Measurements from ENCODE around the gene CELA1. TPM values are rescaled to one million over a fixed set of nuclear protein-coding genes. Genes with fewer than 3 reads are reported as not detected.

The CELA1 gene
- total RNA-seq, 1 experiment from 2014 or later: not detected

DNA sequence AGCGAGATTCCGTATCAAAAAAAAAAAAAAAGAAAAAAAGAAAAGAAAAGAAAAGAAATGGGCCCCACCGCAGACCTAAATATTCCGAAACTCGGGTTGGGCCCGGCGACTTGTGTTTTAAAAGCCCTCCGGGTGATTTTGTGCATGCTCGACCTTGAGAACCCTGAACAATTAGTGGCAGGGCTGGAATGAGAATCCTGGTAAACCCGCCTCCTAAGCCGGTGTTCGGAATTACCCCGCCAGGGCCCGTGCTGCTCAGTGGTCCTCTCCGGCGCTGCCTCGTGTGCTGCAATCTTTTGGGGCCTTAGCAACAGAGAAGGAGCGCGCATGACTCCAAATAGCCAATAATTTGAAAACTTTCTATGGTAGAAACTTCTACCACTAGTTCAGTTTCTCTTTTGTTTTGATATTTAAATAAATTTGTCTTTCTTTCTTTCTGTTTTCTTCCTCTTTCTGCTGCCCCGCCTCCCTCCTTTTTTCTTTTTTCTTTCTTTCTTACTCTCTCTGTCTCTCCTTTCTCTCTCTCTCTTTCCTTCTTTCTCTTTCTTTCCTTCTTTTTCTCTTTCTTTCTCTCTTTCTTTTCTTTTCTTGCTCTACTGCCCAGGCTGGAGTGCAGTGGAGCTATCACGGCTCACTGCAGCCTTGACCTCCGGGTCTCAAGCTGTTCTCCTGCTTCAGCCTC lies 46.2 kb upstream of the CELA1 start:
- ATAC-seq: peak; percentile 26
- no peak for TF ChIP-seq SMAD4 (CRISPR knock-in tag; IDR thresholded peaks at IDR 0.05)
- no peak for TF ChIP-seq SP1 (CRISPR knock-in tag; conservative IDR thresholded peaks at IDR 0.05)
- TF ChIP-seq, protein P1, sequence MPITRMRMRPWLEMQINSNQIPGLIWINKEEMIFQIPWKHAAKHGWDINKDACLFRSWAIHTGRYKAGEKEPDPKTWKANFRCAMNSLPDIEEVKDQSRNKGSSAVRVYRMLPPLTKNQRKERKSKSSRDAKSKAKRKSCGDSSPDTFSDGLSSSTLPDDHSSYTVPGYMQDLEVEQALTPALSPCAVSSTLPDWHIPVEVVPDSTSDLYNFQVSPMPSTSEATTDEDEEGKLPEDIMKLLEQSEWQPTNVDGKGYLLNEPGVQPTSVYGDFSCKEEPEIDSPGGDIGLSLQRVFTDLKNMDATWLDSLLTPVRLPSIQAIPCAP (CRISPR knock-in tag; IDR thresholded peaks at IDR 0.05): no peak
- TF ChIP-seq CBFB (CRISPR knock-in tag; IDR thresholded peaks at IDR 0.05; ENCODE audit: low read depth): no peak
- TF ChIP-seq, protein P2, sequence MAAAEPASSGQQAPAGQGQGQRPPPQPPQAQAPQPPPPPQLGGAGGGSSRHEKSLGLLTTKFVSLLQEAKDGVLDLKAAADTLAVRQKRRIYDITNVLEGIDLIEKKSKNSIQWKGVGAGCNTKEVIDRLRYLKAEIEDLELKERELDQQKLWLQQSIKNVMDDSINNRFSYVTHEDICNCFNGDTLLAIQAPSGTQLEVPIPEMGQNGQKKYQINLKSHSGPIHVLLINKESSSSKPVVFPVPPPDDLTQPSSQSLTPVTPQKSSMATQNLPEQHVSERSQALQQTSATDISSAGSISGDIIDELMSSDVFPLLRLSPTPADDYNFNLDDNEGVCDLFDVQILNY (CRISPR knock-in tag; IDR thresholded peaks at IDR 0.05): no peak
- TF ChIP-seq CREB1 (CRISPR knock-in tag; IDR thresholded peaks at IDR 0.05): no peak
- TF ChIP-seq, protein P3, sequence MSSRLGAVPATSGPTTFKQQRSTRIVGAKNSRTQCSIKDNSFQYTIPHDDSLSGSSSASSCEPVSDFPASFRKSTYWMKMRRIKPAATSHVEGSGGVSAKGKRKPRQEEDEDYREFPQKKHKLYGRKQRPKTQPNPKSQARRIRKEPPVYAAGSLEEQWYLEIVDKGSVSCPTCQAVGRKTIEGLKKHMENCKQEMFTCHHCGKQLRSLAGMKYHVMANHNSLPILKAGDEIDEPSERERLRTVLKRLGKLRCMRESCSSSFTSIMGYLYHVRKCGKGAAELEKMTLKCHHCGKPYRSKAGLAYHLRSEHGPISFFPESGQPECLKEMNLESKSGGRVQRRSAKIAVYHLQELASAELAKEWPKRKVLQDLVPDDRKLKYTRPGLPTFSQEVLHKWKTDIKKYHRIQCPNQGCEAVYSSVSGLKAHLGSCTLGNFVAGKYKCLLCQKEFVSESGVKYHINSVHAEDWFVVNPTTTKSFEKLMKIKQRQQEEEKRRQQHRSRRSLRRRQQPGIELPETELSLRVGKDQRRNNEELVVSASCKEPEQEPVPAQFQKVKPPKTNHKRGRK (CRISPR knock-in tag; IDR thresholded peaks at IDR 0.05; ENCODE audit: borderline replicate concordance): peak; percentile 84; the same call in 1 of the 2 replicates
- TF ChIP-seq, protein P4, sequence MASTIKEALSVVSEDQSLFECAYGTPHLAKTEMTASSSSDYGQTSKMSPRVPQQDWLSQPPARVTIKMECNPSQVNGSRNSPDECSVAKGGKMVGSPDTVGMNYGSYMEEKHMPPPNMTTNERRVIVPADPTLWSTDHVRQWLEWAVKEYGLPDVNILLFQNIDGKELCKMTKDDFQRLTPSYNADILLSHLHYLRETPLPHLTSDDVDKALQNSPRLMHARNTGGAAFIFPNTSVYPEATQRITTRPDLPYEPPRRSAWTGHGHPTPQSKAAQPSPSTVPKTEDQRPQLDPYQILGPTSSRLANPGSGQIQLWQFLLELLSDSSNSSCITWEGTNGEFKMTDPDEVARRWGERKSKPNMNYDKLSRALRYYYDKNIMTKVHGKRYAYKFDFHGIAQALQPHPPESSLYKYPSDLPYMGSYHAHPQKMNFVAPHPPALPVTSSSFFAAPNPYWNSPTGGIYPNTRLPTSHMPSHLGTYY (CRISPR knock-in tag; IDR thresholded peaks at IDR 0.05): no peak
- TF ChIP-seq, protein P5, sequence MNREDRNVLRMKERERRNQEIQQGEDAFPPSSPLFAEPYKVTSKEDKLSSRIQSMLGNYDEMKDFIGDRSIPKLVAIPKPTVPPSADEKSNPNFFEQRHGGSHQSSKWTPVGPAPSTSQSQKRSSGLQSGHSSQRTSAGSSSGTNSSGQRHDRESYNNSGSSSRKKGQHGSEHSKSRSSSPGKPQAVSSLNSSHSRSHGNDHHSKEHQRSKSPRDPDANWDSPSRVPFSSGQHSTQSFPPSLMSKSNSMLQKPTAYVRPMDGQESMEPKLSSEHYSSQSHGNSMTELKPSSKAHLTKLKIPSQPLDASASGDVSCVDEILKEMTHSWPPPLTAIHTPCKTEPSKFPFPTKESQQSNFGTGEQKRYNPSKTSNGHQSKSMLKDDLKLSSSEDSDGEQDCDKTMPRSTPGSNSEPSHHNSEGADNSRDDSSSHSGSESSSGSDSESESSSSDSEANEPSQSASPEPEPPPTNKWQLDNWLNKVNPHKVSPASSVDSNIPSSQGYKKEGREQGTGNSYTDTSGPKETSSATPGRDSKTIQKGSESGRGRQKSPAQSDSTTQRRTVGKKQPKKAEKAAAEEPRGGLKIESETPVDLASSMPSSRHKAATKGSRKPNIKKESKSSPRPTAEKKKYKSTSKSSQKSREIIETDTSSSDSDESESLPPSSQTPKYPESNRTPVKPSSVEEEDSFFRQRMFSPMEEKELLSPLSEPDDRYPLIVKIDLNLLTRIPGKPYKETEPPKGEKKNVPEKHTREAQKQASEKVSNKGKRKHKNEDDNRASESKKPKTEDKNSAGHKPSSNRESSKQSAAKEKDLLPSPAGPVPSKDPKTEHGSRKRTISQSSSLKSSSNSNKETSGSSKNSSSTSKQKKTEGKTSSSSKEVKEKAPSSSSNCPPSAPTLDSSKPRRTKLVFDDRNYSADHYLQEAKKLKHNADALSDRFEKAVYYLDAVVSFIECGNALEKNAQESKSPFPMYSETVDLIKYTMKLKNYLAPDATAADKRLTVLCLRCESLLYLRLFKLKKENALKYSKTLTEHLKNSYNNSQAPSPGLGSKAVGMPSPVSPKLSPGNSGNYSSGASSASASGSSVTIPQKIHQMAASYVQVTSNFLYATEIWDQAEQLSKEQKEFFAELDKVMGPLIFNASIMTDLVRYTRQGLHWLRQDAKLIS (CRISPR knock-in tag; IDR thresholded peaks at IDR 0.05; ENCODE audit: borderline replicate concordance): no peak
- Mint-ChIP-seq H3K9me3 (no peaks in the 10 kb centered on the region), H3K4me3 (peak overlapping the region; percentile 86), H3K36me3 (peaks cover 10% of the 10 kb centered on the region; the same call in 1 of the 2 replicates), H3K27me3 (ENCODE audit: low read depth) (no peaks in the 10 kb centered on the region), H3K27ac (peak overlapping the region; percentile 71; the same call in 1 of the 2 replicates), H3K4me1 (peaks cover 52% of the 10 kb centered on the region)
- CTCF ChIA-PET: interaction anchor here (0.7 to 1.5 kb wide), 4 partner anchors 41 to 269 kb away, joined by 3 to 4 read pairs (median 3); no protein-coding TSS in a partner anchor
- DNase-seq (ENCODE audit: low spot score): peak; percentile 57
- POLR2A ChIA-PET: no interaction called here

DNA sequence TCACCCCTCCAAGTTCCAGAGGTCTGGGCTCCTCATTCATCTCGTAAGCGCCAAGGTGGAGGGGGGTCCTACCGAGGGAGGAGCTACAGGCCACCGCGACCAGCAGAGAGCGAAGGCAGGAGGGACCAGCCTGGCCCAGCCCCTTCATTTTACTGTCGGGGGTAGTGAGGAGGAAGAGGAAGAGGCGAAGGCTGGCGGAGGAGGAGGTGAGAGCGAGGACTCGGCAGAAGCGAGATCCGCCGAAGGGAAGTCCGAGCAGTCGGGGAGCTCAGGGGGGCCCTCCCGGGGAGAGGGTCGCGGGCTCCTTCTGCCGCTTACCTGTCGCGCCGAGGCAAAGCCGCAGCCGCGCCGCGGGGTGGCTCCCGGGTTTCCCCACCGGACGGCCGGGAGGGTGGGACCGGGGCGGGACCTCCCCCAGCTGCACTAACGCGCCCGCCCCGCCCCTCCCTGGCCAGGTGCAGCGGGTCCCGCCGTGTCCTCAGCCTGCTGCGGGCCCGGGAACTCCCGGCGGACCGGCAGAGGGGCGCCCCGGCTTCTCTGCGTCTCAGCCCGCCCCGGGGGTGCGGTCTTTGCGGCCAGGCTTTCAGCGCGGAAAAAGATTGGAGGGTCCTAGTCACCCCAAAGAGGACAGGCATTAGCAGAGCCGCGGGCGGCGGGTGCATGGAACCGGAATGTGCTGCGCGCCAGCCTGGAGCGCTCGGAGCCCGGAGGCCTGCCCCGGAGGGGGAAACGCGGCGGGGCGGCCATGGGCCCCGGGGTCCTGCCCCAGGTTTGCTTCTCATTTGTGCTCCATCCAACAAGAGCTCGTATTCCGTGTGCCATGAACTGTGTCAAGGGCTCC lies 45.0 kb upstream of the CELA1 start, which contains the start of gene GALNT6:
GALNT6 (minus strand) TSS at position 124 of the 841 bp plus-strand sequence. CDS start 11,625 bp downstream, outside the sequence.
- peak within 1 kb of the TSS; percentile 66 for H3K27ac Mint-ChIP-seq
- ATAC-seq (peak; percentile 88), DNase-seq (ENCODE audit: low spot score) (peak; percentile 79)
- H3K36me3 Mint-ChIP-seq: peaks cover 10% of the 10 kb centered on the region; the same call in 1 of the 2 replicates
- H3K4me1 Mint-ChIP-seq: peaks cover 60% of the 10 kb centered on the region
- POLR2A ChIA-PET: interaction anchor here (0.5 to 0.7 kb wide), 4 partner anchors 26 to 441 kb away, joined by 3 to 5 read pairs (median 3); no protein-coding TSS in a partner anchor
- H3K9me3 Mint-ChIP-seq: no peaks in the 10 kb centered on the region
- CTCF ChIA-PET: interaction anchor here (0.6 to 2.1 kb wide), 15 partner anchors 20 to 1423 kb away, joined by 3 to 9 read pairs (median 4); partner anchors contain the start of genes POU6F1, SLC4A8 and SMAGP
- H3K27me3 Mint-ChIP-seq (ENCODE audit: low read depth): no peaks in the 10 kb centered on the region
- H3K4me3 Mint-ChIP-seq: peak within 1 kb of the TSS; percentile 86
- TF ChIP-seq, protein P6, sequence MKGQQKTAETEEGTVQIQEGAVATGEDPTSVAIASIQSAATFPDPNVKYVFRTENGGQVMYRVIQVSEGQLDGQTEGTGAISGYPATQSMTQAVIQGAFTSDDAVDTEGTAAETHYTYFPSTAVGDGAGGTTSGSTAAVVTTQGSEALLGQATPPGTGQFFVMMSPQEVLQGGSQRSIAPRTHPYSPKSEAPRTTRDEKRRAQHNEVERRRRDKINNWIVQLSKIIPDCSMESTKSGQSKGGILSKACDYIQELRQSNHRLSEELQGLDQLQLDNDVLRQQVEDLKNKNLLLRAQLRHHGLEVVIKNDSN (CRISPR knock-in tag; IDR thresholded peaks at IDR 0.05): peak; percentile 35
- TF ChIP-seq, protein P7, sequence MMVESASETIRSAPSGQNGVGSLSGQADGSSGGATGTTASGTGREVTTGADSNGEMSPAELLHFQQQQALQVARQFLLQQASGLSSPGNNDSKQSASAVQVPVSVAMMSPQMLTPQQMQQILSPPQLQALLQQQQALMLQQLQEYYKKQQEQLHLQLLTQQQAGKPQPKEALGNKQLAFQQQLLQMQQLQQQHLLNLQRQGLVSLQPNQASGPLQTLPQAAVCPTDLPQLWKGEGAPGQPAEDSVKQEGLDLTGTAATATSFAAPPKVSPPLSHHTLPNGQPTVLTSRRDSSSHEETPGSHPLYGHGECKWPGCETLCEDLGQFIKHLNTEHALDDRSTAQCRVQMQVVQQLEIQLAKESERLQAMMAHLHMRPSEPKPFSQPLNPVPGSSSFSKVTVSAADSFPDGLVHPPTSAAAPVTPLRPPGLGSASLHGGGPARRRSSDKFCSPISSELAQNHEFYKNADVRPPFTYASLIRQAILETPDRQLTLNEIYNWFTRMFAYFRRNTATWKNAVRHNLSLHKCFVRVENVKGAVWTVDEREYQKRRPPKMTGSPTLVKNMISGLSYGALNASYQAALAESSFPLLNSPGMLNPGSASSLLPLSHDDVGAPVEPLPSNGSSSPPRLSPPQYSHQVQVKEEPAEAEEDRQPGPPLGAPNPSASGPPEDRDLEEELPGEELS (CRISPR knock-in tag; IDR thresholded peaks at IDR 0.05): 0 out of 2 replicates have a peak, but pooled peaks have one; percentile 16
- TF ChIP-seq ZNF423 (CRISPR knock-in tag; IDR thresholded peaks at IDR 0.05) (peak; percentile 37; the same call in 1 of the 2 replicates), PRRX2 (CRISPR knock-in tag; IDR thresholded peaks at IDR 0.05) (no peak), FOXJ3 (CRISPR knock-in tag; IDR thresholded peaks at IDR 0.05; ENCODE audit: borderline replicate concordance) (no peak), ETV6 (CRISPR knock-in tag; IDR thresholded peaks at IDR 0.05) (peak; percentile 54; the same call in 1 of the 2 replicates)
- TF ChIP-seq, protein P8, sequence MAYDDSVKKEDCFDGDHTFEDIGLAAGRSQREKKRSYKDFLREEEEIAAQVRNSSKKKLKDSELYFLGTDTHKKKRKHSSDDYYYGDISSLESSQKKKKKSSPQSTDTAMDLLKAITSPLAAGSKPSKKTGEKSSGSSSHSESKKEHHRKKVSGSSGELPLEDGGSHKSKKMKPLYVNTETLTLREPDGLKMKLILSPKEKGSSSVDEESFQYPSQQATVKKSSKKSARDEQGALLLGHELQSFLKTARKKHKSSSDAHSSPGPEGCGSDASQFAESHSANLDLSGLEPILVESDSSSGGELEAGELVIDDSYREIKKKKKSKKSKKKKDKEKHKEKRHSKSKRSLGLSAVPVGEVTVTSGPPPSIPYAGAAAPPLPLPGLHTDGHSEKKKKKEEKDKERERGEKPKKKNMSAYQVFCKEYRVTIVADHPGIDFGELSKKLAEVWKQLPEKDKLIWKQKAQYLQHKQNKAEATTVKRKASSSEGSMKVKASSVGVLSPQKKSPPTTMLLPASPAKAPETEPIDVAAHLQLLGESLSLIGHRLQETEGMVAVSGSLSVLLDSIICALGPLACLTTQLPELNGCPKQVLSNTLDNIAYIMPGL (CRISPR knock-in tag; IDR thresholded peaks at IDR 0.05): 0 out of 2 replicates have a peak, but pooled peaks have one; percentile 71
